Upper lobe of left lung (tissue), 4 donors: ENCODE data around the gene FOXO3.

Source experiments
- CTCF ChIP-seq, 6 experiments: fragments of 450-650 bp in 4 of 6; fragments of 200-600 bp in 2 of 6; sonication (generic) in 2 of 6; IDR thresholded peaks; one replicate each; pipeline ENCODE4 v1.5.1; 2016 to 2019; ENCODE audit warnings: antibody characterized with exemption in 6 of 6
- POLR2A ChIP-seq, 4 donors: fragments of 450-650 bp; IDR thresholded peaks; one replicate each; pipeline ENCODE4 v1.5.1; 2016 to 2017; ENCODE audit warnings: antibody characterized with exemption in 4 of 4, mild to moderate bottlenecking in 2 of 4
- POLR2AphosphoS5 ChIP-seq, 2 donors: sonication (generic); formaldehyde crosslinking; IDR thresholded peaks; one replicate each; pipeline ENCODE4 v1.5.1; 2017; ENCODE audit warnings: antibody characterized with exemption in 2 of 2

- TF ChIP-seq POLR2A (IDR thresholded peaks at IDR 0.05), result no peak
- no peak for TF ChIP-seq CTCF (IDR thresholded peaks at IDR 0.05)
- TF ChIP-seq POLR2AphosphoS5 (IDR thresholded peaks at IDR 0.05), result no peak
Measured at GRCh38 chr6:108727966-108728730, 167.4 kb downstream of the FOXO3 start.
